Activated naive CD4-positive, alpha-beta T cell treated with anti-CD3 and anti-CD28 coated beads, Interleukin-2, amount 50 U/mL, for 16 hours (primary cell): Measurements from ENCODE around the gene BLZF1.
"Not testable (repeated sequence)": the region's sequence is repeated elsewhere in the genome, so short reads cannot be mapped to it uniquely, and the experiment has no call there.

ENCODE experiments used
- DNase-seq: peaks from one replicate; pipeline ENCODE4 v3.0.0-alpha.2; 2020

The BLZF1 gene

GRCh38 chr1:169367686-169368405 is at the start of gene BLZF1, which contains the start of gene NME7:
BLZF1 (plus strand) TSS chr1:169368195; CDS start chr1:169369523, 1,328 bp downstream.
NME7 (minus strand) TSS chr1:169367797; CDS start chr1:169367710, 87 bp downstream.
- peak; percentile 99 for DNase-seq

- no peak for DNase-seq
Measured at GRCh38 chr1:169318536-169319244, 49.3 kb upstream of the BLZF1 start.

- DNase-seq = no peak
Measured at GRCh38 chr1:169321539-169321938, 46.5 kb upstream of the BLZF1 start.

- DNase-seq = no peak
Measured at GRCh38 chr1:169322138-169322537, 45.9 kb upstream of the BLZF1 start.

GRCh38 chr1:169325117-169325516 is 42.9 kb upstream of the BLZF1 start:
- no peak for DNase-seq

- DNase-seq = no peak
Measured at GRCh38 chr1:169326261-169326955, 41.6 kb upstream of the BLZF1 start.

- no peak for DNase-seq
Measured at GRCh38 chr1:169326956-169327268, 41.1 kb upstream of the BLZF1 start.

- DNase-seq = no peak
Measured at GRCh38 chr1:169327875-169328274, 40.1 kb upstream of the BLZF1 start.

GRCh38 chr1:169329383-169329782 is 38.6 kb upstream of the BLZF1 start:
- no peak for DNase-seq

- DNase-seq = no peak
Measured at GRCh38 chr1:169330927-169331326, 37.1 kb upstream of the BLZF1 start.

GRCh38 chr1:169334727-169335126 is 33.3 kb upstream of the BLZF1 start:
- not testable (repeated sequence) for DNase-seq

GRCh38 chr1:169336947-169337715 is 30.9 kb upstream of the BLZF1 start:
- DNase-seq = not testable (repeated sequence)

- DNase-seq = no peak
Measured at GRCh38 chr1:169338617-169339016, 29.4 kb upstream of the BLZF1 start.

GRCh38 chr1:169339773-169340172 is 28.2 kb upstream of the BLZF1 start:
- no peak for DNase-seq

- DNase-seq = no peak
Measured at GRCh38 chr1:169340882-169341281, 27.1 kb upstream of the BLZF1 start.

- not testable (repeated sequence) for DNase-seq
Measured at GRCh38 chr1:169342096-169342495, 25.9 kb upstream of the BLZF1 start.

GRCh38 chr1:169345511-169345910 is 22.5 kb upstream of the BLZF1 start:
- DNase-seq = no peak

GRCh38 chr1:169346036-169346589 is 21.9 kb upstream of the BLZF1 start:
- DNase-seq = no peak

GRCh38 chr1:169347688-169348382 is 20.2 kb upstream of the BLZF1 start:
- no peak for DNase-seq

- DNase-seq = no peak
Measured at GRCh38 chr1:169348383-169349036, 19.5 kb upstream of the BLZF1 start.

- DNase-seq = no peak
Measured at GRCh38 chr1:169360415-169360814, 7.6 kb upstream of the BLZF1 start.

GRCh38 chr1:169361281-169361680 is 6.7 kb upstream of the BLZF1 start:
- no peak for DNase-seq
